Muscle of arm (tissue), 12 donors: ENCODE data around the gene VPS13A. TPM values are rescaled to one million over a fixed set of nuclear protein-coding genes. Genes with fewer than 3 reads are reported as not detected.
A peak's percentile ranks its signal among the peaks of the same experiment; 100 is the strongest.

Source experiments
- DNase-seq: peaks from one replicate; pipeline ENCODE4 v3.0.0-alpha.2; 2013
- polyA plus RNA-seq, 12 donors: library from polyadenylated mRNA; unstranded; fragments of 120-200 nt; gene quantifications; one replicate each; pipeline ENCODE4 v1.2.1, GENCODE V29; 2013; ENCODE audit not compliant: insufficient read length in 12 of 12

VPS13A gene
- polyA plus RNA-seq, 12 donors = 14.4 to 34.5 (median 26.4) TPM; not detected in 1

GRCh38 chr9:77455312-77455927 lies 278.1 kb downstream of the VPS13A start:
- no peak for DNase-seq

- DNase-seq = peak; percentile 82
Measured at GRCh38 chr9:77456829-77457437, 279.6 kb downstream of the VPS13A start.

- DNase-seq = peak; percentile 69
Measured at GRCh38 chr9:77457916-77458592, 280.7 kb downstream of the VPS13A start.

- no peak for DNase-seq
Measured at GRCh38 chr9:77460938-77461337, 283.6 kb downstream of the VPS13A start.

- no peak for DNase-seq
Measured at GRCh38 chr9:77462066-77462465, 284.7 kb downstream of the VPS13A start.

GRCh38 chr9:77463151-77463550 lies 285.8 kb downstream of the VPS13A start:
- no peak for DNase-seq

GRCh38 chr9:77464661-77465060 lies 287.3 kb downstream of the VPS13A start:
- DNase-seq = no peak

- no peak for DNase-seq
Measured at GRCh38 chr9:77469515-77470231, 292.3 kb downstream of the VPS13A start.

Other genes starting within 250 kb of the VPS13A start
- not detected for gene FOXB2, start 157.9 kb upstream of the VPS13A start, polyA plus RNA-seq